CD4-positive, alpha-beta memory T cell (primary cell): ENCODE data around the gene ERVMER34-1. TPM values are rescaled to one million over a fixed set of nuclear protein-coding genes. Genes with fewer than 3 reads are reported as not detected.
A peak's percentile ranks its signal among the peaks of the same experiment; 100 is the strongest.

Experiments
- CTCF ChIA-PET: fragments of 350-600 bp; sonication (Branson Sonifier 250); formaldehyde crosslinking; loops from one replicate; lab custom pipeline; 2021; ENCODE audit warnings: inconsistent platforms; ENCODE audit not compliant: partially characterized antibody; lab: Charles Lee
- POLR2A ChIA-PET: fragments of 350-600 bp; sonication (Branson Sonifier 250); formaldehyde crosslinking; loops from one replicate; lab custom pipeline; 2021; ENCODE audit not compliant: partially characterized antibody; lab: Charles Lee
- DNase-seq, 5 donors: peaks; one replicate each; pipeline versions ENCODE4 v3.0.0 to v3.0.0-alpha.2; 2020 to 2022; ENCODE audit warnings: mixed read lengths in 1 of 5
- H3K27ac ChIP-seq: one replicate; pipeline ENCODE4 v1.7.0; 2013; ENCODE audit warnings: low read depth, low read length
- H3K27me3 ChIP-seq: 2 replicates; pipeline ENCODE4 v1.7.0; 2013; ENCODE audit warnings: mild to moderate bottlenecking, low read length, moderate library complexity; ENCODE audit not compliant: insufficient read depth
- H3K36me3 ChIP-seq: 2 replicates; pipeline ENCODE4 v1.7.0; 2013; ENCODE audit warnings: mild to moderate bottlenecking, low read length, moderate library complexity; ENCODE audit not compliant: insufficient read depth
- H3K4me1 ChIP-seq: 2 replicates; pipeline ENCODE4 v1.7.0; 2013; ENCODE audit warnings: mild to moderate bottlenecking, low read length, moderate library complexity; ENCODE audit not compliant: insufficient read depth
- H3K4me3 ChIP-seq, 2 donors: one replicate each; pipeline ENCODE4 v1.7.0; 2013; ENCODE audit warnings: low read length in 2 of 2, mild to moderate bottlenecking in 1 of 2
- H3K9me3 ChIP-seq, 2 donors: one replicate each; pipeline ENCODE4 v1.7.0; 2013; ENCODE audit warnings: low read length in 2 of 2, control low read depth in 1 of 2; ENCODE audit not compliant: control insufficient read depth in 1 of 2
- H3K27ac Mint-ChIP-seq, 7 donors: one replicate each; pipeline ENCODE4 v1.8.0; 2020 to 2021; ENCODE audit warnings: mixed read lengths in 7 of 7, mild to moderate bottlenecking in 6 of 7, inconsistent platforms in 3 of 7, moderate library complexity in 3 of 7
- H3K27me3 Mint-ChIP-seq, 2 donors: one replicate each; pipeline ENCODE4 v1.8.0; 2020 to 2021; ENCODE audit warnings: mixed read lengths in 2 of 2
- H3K36me3 Mint-ChIP-seq, 2 donors: one replicate each; pipeline ENCODE4 v1.8.0; 2020 to 2021; ENCODE audit warnings: mixed read lengths in 2 of 2, inconsistent platforms in 1 of 2, mild to moderate bottlenecking in 1 of 2
- H3K4me1 Mint-ChIP-seq, 4 donors: one replicate each; pipeline ENCODE4 v1.8.0; 2020 to 2021; ENCODE audit warnings: mixed read lengths in 4 of 4, mild to moderate bottlenecking in 1 of 4
- H3K4me3 Mint-ChIP-seq, 8 donors: one replicate each; pipeline ENCODE4 v1.8.0; 2020 to 2021; ENCODE audit warnings: mixed read lengths in 8 of 8, mild to moderate bottlenecking in 7 of 8, moderate library complexity in 6 of 8, inconsistent platforms in 3 of 8
- H3K9me3 Mint-ChIP-seq, 8 donors: one replicate each; pipeline ENCODE4 v1.8.0; 2020 to 2021; ENCODE audit warnings: mixed read lengths in 8 of 8, mild to moderate bottlenecking in 5 of 8, inconsistent platforms in 3 of 8, moderate library complexity in 1 of 8
- intact Hi-C: fragments of 100-400 bp; cut with micrococcal nuclease; formaldehyde crosslinking; loops from one replicate; pipeline ENCODE4 v1.15.1; 2023
- polyA plus RNA-seq, 2 donors: library from polyadenylated mRNA; unstranded; fragments of 300-500 nt; fragmentation: Illumina TruSeq; gene quantifications; one replicate each; pipeline ENCODE4 v1.2.3, GENCODE V29; 2021
- total RNA-seq, 2 experiments: library from RNA; stranded (reverse); gene quantifications; one replicate each; pipeline ENCODE4 v1.2.3, GENCODE V29; 2021

The ERVMER34-1 gene
- total and polyA plus RNA-seq, 4 experiments from 2014 or later, result not detected

DNA sequence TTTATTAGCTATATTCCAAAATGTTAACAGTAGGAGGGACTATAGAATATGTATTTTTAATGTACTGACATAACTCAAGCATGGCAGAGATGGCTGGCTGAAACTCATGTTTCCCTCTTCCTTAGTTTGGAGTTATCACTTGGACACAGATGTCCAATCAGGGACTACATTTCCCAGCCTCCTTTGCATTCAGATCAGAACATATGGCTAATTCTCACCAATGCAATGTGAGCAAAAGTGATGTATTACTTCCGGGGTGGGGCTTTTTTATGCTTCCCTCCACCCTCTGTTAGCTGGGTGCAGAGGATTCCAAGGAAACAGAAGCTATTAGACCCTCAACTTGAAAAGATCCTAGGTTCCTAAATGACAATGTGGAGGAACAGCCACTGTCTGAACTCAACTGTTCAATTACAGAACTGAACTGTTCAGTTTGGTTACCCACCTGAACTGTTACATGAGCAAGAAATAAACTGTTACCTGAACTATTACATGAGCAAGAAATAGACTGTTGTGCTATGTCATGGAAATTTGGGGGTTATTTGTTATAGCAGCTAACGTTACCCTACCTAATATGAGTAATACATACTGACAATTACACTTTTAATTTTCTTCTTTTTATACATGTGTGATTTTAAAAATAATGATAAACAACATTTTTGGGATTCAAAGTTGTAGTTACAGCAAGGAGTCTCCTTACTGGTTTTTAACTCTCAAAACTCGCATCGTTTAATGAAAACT, 29.6 kb upstream of the ERVMER34-1 start:
- Histone ChIP-seq H3K9me3 (no peaks in the 10 kb centered on the region), H3K4me1 (no peaks in the 10 kb centered on the region), H3K27ac (no peak overlapping the region), H3K4me3 (no peak overlapping the region), H3K27me3 (no peaks in the 10 kb centered on the region), H3K36me3 (no peaks in the 10 kb centered on the region)
- intact Hi-C loops, result no loop called here
- H3K4me1 Mint-ChIP-seq, result no peaks in the 10 kb centered on the region
- H3K9me3 Mint-ChIP-seq, result peaks cover 0 to 4% (median 0%) of the 10 kb centered on the region in 8 donors
- peaks cover 4 to 9% of the 10 kb centered on the region in 2 donors for H3K27me3 Mint-ChIP-seq
- peaks cover 0 to 1% of the 10 kb centered on the region in 2 donors for H3K36me3 Mint-ChIP-seq
- ChIA-PET POLR2A (no interaction called here), CTCF (no interaction called here)
- DNase-seq, result no peak
- no peak overlapping the region for H3K27ac Mint-ChIP-seq
- no peak overlapping the region for H3K4me3 Mint-ChIP-seq

DNA sequence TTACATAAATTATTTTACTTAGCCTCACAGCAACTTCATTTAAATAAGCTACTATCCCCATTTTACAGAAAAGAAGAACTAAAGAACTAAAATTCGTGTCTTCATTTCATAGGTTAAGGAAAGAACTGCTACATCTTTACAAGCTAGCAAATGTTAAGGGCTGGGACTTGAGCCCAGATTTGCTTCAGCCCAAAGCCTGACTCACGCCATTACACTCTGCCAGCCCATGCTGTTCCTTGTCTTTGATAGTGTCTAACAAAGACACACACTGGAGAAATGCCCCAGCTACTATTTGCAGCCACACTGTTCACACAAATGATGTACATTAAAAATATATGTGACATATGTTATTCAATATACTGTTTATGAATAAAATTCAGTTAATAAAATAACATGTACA, 29.0 kb upstream of the ERVMER34-1 start:
- Mint-ChIP-seq H3K4me3 (no peak overlapping the region), H3K27ac (no peak overlapping the region), H3K36me3 (peaks cover 0 to 1% of the 10 kb centered on the region in 2 donors), H3K9me3 (peaks cover 0 to 4% (median 0%) of the 10 kb centered on the region in 8 donors), H3K27me3 (peaks cover 4 to 8% of the 10 kb centered on the region in 2 donors), H3K4me1 (no peaks in the 10 kb centered on the region)
- H3K36me3 ChIP-seq, result no peaks in the 10 kb centered on the region
- H3K27ac ChIP-seq, result no peak overlapping the region
- no peaks in the 10 kb centered on the region for H3K9me3 ChIP-seq
- no peaks in the 10 kb centered on the region for H3K27me3 ChIP-seq
- H3K4me3 ChIP-seq, result no peak overlapping the region
- no peaks in the 10 kb centered on the region for H3K4me1 ChIP-seq
- CTCF ChIA-PET, result no interaction called here
- POLR2A ChIA-PET, result no interaction called here
- DNase-seq, result no peak
- intact Hi-C loops, result no loop called here

DNA sequence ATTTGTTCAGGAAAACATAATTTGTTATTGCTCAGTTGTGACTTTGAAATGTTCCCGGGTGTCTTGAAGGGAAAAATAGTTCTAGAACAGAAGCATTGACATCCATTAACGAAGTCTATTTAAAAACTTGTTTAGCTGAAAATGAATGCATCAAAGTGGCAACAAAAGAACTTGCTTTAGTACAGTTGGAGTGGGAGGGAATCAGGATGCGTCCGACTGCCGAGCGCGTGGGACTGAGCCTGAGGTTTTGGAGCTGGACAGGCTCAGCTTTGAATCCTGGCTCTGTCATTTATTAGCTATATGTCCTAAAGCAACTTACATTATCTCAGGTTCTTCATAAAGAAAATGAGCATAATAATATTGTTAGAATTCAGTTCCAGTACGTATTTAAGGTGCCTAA, 9.0 kb upstream of the ERVMER34-1 start:
- H3K36me3 ChIP-seq, result no peaks in the 10 kb centered on the region
- no peak for DNase-seq
- Mint-ChIP-seq H3K27ac (no peak overlapping the region), H3K27me3 (peaks cover 6 to 15% of the 10 kb centered on the region in 2 donors), H3K36me3 (no peaks in the 10 kb centered on the region), H3K4me1 (no peaks in the 10 kb centered on the region), H3K9me3 (peaks cover 0 to 2% (median 0%) of the 10 kb centered on the region in 8 donors), H3K4me3 (no peak overlapping the region)
- ChIA-PET CTCF (no interaction called here), POLR2A (no interaction called here)
- H3K9me3 ChIP-seq, result no peaks in the 10 kb centered on the region
- H3K4me1 ChIP-seq, result no peaks in the 10 kb centered on the region
- H3K27ac ChIP-seq, result no peak overlapping the region
- intact Hi-C loops, result no loop called here
- no peak overlapping the region for H3K4me3 ChIP-seq
- no peaks in the 10 kb centered on the region for H3K27me3 ChIP-seq

DNA sequence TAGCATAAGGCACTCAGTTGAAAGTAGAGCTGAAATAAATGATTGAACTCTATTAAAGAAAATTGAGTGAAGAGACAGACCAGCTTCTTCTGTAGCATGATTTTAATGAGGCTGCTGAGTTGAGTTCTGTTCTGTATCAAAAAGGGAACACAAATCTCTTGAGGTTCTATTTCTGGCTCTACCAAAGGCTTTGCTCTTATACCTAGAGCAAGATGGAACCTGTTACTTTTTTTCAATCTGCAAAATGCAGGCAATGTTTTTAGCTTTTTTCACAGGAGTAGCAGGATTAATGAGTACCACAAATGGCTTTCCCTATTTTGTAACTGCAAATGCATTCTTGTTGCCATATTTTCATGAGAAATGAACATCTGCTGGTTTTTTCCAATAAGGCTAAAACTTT, 4.2 kb upstream of the ERVMER34-1 start:
- peaks cover 30 to 38% of the 10 kb centered on the region in 2 donors for H3K27me3 Mint-ChIP-seq
- Histone ChIP-seq H3K27me3 (peaks cover 20% of the 10 kb centered on the region), H3K4me1 (peaks cover 13% of the 10 kb centered on the region), H3K27ac (no peak overlapping the region), H3K4me3 (no peak overlapping the region), H3K36me3 (no peaks in the 10 kb centered on the region), H3K9me3 (no peaks in the 10 kb centered on the region)
- H3K9me3 Mint-ChIP-seq, result peaks cover 0 to 5% (median 0%) of the 10 kb centered on the region in 8 donors
- H3K4me1 Mint-ChIP-seq, result peaks cover 0 to 18% (median 4%) of the 10 kb centered on the region in 4 donors
- CTCF ChIA-PET, result no interaction called here
- H3K27ac Mint-ChIP-seq, result no peak overlapping the region
- POLR2A ChIA-PET, result no interaction called here
- intact Hi-C loops, result no loop called here
- H3K36me3 Mint-ChIP-seq, result no peaks in the 10 kb centered on the region
- no peak overlapping the region for H3K4me3 Mint-ChIP-seq
- no peak for DNase-seq

DNA sequence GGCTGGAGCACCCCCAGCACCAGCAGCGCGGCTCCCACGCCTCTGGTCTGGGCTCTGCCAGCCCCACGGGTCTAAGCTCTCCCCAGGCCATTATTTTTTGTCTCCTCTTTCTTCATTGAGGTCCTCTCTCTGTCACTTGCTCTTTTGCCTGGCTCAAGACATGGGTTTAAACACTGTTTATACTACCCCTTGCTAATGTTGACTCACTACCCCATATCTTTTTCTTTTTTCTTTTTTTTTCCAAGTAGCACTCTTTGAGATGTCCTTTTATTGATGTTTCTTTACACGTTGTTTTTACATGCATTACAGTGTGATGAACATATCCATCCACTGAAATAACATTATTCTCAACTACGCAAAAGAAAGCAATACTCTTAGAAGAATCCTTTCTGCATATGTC, 1.7 kb upstream of the ERVMER34-1 start:
- H3K27ac ChIP-seq, result no peak overlapping the region
- CTCF ChIA-PET, result no interaction called here
- H3K4me1 ChIP-seq, result peaks cover 13% of the 10 kb centered on the region
- POLR2A ChIA-PET, result no interaction called here
- H3K27ac Mint-ChIP-seq, result no peak overlapping the region
- H3K4me3 ChIP-seq, result no peak overlapping the region
- no peaks in the 10 kb centered on the region for H3K36me3 ChIP-seq
- H3K9me3 Mint-ChIP-seq, result peaks cover 0 to 5% (median 0%) of the 10 kb centered on the region in 8 donors
- intact Hi-C loops, result no loop called here
- DNase-seq, result no peak
- H3K4me3 Mint-ChIP-seq, result peak overlapping the region in 1 of 8 donors; percentile 27
- peaks cover 0 to 20% (median 5%) of the 10 kb centered on the region in 4 donors for H3K4me1 Mint-ChIP-seq
- no peaks in the 10 kb centered on the region for H3K9me3 ChIP-seq
- no peaks in the 10 kb centered on the region for H3K36me3 Mint-ChIP-seq
- H3K27me3 Mint-ChIP-seq, result peaks cover 33 to 41% of the 10 kb centered on the region in 2 donors
- peaks cover 22% of the 10 kb centered on the region for H3K27me3 ChIP-seq

DNA sequence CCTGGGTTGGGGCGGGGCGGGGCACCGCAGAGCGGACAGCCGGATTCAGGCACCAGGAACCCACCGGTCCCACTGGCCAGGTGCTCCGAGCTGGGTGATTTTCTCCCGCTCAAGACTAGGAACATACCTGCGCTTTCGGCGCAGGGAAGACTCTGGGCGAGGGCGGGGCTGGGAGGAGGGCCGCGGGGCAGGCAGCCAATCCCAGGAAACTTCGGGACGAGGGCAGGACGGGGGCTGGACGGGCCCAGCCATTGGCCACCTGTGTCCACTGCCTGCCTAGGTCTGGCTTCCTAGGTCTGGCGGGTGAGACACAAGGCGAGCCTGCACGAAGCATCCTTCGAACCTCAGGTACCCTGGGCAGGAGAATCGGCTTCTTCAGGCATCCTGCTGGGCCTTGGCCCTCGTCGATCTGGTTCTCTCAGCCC, 274 bp upstream of the ERVMER34-1 start:
- H3K27ac ChIP-seq, result no peak overlapping the region
- H3K9me3 ChIP-seq, result no peaks in the 10 kb centered on the region
- POLR2A ChIA-PET, result no interaction called here
- DNase-seq, result no peak
- H3K27me3 ChIP-seq, result peaks cover 22% of the 10 kb centered on the region
- CTCF ChIA-PET, result no interaction called here
- peaks cover 13% of the 10 kb centered on the region for H3K4me1 ChIP-seq
- Mint-ChIP-seq H3K4me1 (peaks cover 0 to 20% (median 5%) of the 10 kb centered on the region in 4 donors), H3K36me3 (no peaks in the 10 kb centered on the region), H3K27ac (no peak overlapping the region), H3K27me3 (peaks cover 32 to 37% of the 10 kb centered on the region in 2 donors), H3K9me3 (peaks cover 0 to 5% (median 0%) of the 10 kb centered on the region in 8 donors), H3K4me3 (peak overlapping the region; percentile 67 to 82 (median 79))
- intact Hi-C loops, result no loop called here
- no peaks in the 10 kb centered on the region for H3K36me3 ChIP-seq
- H3K4me3 ChIP-seq, result peak overlapping the region in 1 of 2 donors; percentile 32

DNA sequence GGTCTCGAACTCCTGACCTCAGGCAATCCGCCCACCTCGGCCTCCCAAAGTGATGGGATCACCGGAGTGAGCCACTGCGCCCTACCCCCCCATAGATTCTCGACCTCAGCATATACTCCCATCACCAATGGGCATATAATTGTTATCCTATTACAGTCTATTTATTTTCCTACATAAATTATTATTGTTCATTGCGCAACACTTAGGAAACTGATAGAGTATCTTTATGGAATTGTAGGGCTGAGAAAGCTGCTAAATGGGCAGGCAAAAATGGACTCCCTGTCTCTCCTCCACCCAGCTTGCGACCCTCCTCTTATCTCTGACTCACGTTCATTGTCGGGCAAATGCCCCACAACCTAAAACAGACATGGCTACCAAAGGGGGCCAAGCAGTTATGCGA, 1.0 kb downstream of the ERVMER34-1 start:
- H3K4me1 ChIP-seq, result peaks cover 13% of the 10 kb centered on the region
- Mint-ChIP-seq H3K27ac (no peak overlapping the region), H3K4me3 (peak overlapping the region in 7 of 8 donors; percentile 43 to 82 (median 74)), H3K9me3 (peaks cover 0 to 5% (median 0%) of the 10 kb centered on the region in 8 donors), H3K27me3 (peaks cover 32 to 42% of the 10 kb centered on the region in 2 donors), H3K4me1 (peaks cover 0 to 20% (median 5%) of the 10 kb centered on the region in 4 donors), H3K36me3 (no peaks in the 10 kb centered on the region)
- no peak for DNase-seq
- CTCF ChIA-PET, result no interaction called here
- no peaks in the 10 kb centered on the region for H3K9me3 ChIP-seq
- no peak overlapping the region for H3K4me3 ChIP-seq
- POLR2A ChIA-PET, result no interaction called here
- no peak overlapping the region for H3K27ac ChIP-seq
- H3K27me3 ChIP-seq, result peaks cover 22% of the 10 kb centered on the region
- intact Hi-C loops, result no loop called here
- no peaks in the 10 kb centered on the region for H3K36me3 ChIP-seq
